Breast epithelium (tissue), 3 donors: ENCODE measurements around the gene PRRX2.

Experiments
- CTCF ChIP-seq, 3 donors: fragments of 450-650 bp; IDR thresholded peaks; one replicate each; pipeline ENCODE4 v1.5.1; 2016 to 2017; ENCODE audit warnings: antibody characterized with exemption in 3 of 3, mild to moderate bottlenecking in 3 of 3, moderate library complexity in 3 of 3
- POLR2A ChIP-seq: fragments of 450-650 bp; IDR thresholded peaks from one replicate; pipeline ENCODE4 v1.6.1; 2016; ENCODE audit warnings: antibody characterized with exemption, mild to moderate bottlenecking, moderate library complexity
- POLR2AphosphoS5 ChIP-seq, 3 donors: sonication (generic); formaldehyde crosslinking; IDR thresholded peaks; one replicate each; pipeline ENCODE4 v1.6.1; 2017; ENCODE audit warnings: antibody characterized with exemption in 3 of 3

GRCh38 chr9:129637102-129637501, 28.3 kb upstream of the PRRX2 start:
- no peak for TF ChIP-seq CTCF (IDR thresholded peaks at IDR 0.05)
- TF ChIP-seq POLR2A = no peak
- no peak for TF ChIP-seq POLR2AphosphoS5 (IDR thresholded peaks at IDR 0.05)
